Heart left ventricle (tissue), 16 donors: Measurements from ENCODE around the gene RHOT2. TPM values are rescaled to one million over a fixed set of nuclear protein-coding genes. Genes with fewer than 3 reads are reported as not detected.

ENCODE experiments used
- ATAC-seq, 4 donors: fragments of 200-7000 bp; cut with Tn5 transposase; one replicate each; pipeline ENCODE4 v1.9.1; 2020 to 2022; ENCODE audit warnings: moderate library complexity in 4 of 4, mild to moderate bottlenecking in 3 of 4, moderate number of reproducible peaks in 1 of 4
- DNase-seq, 5 donors: peaks; one replicate each; pipeline ENCODE4 v3.0.0-alpha.2; 2020
- H3K27ac ChIP-seq, 12 donors: fragments of 200-600 bp; sonication (generic) in 4 of 12; one replicate each; pipeline versions ENCODE4 v1.5.0 to v1.8.0; 2016 to 2022; ENCODE audit warnings: mild to moderate bottlenecking in 2 of 12
- H3K27me3 ChIP-seq, 9 donors: fragments of 200-600 bp; sonication (generic) in 2 of 9; one replicate each; pipeline versions ENCODE4 v1.5.1 to v1.8.0; 2016 to 2022; ENCODE audit warnings: mild to moderate bottlenecking in 3 of 9
- H3K36me3 ChIP-seq, 9 donors: fragments of 200-600 bp; sonication (generic) in 2 of 9; one replicate each; pipeline versions ENCODE4 v1.5.0 to v1.8.0; 2018 to 2022; ENCODE audit warnings: mild to moderate bottlenecking in 2 of 9
- H3K4me1 ChIP-seq, 12 donors: fragments of 200-600 bp; sonication (generic) in 4 of 12; one replicate each; pipeline versions ENCODE4 v1.5.0 to v1.8.0; 2016 to 2022; ENCODE audit warnings: mild to moderate bottlenecking in 3 of 12
- H3K4me3 ChIP-seq, 12 donors: fragments of 200-600 bp; sonication (generic) in 4 of 12; one replicate each; pipeline versions ENCODE4 v1.5.0 to v1.8.0; 2017 to 2022; ENCODE audit warnings: mild to moderate bottlenecking in 9 of 12, moderate library complexity in 4 of 12
- H3K9me3 ChIP-seq, 12 donors: fragments of 200-600 bp; sonication (generic) in 4 of 12; one replicate each; pipeline versions ENCODE4 v1.5.0 to v1.8.0; 2016 to 2022; ENCODE audit warnings: mild to moderate bottlenecking in 1 of 12
- CTCF ChIP-seq, 12 donors: fragments of 200-600 bp; sonication (generic) in 4 of 12; IDR thresholded peaks; one replicate each; pipeline versions ENCODE4 v1.5.0 to v1.8.0; 2018 to 2022; ENCODE audit warnings: antibody characterized with exemption in 12 of 12, mild to moderate bottlenecking in 5 of 12
- POLR2A ChIP-seq, 2 donors: fragments of 450-650 bp; IDR thresholded peaks; one replicate each; pipeline ENCODE4 v1.6.1; 2017; ENCODE audit warnings: antibody characterized with exemption in 2 of 2, mild to moderate bottlenecking in 2 of 2, moderate library complexity in 2 of 2
- WGBS, 4 donors: extraction: QIAGEN DNeasy Blood & Tissue Kit in 2 of 4; methylation state at CpG; one replicate each; pipeline versions ENCODE4 v1.1.5 to v1.1.7; 2013 to 2018; 5-methylcytosine and 5-hydroxymethylcytosine counted together
- intact Hi-C, 10 donors: fragments of 100-400 bp; cut with DNase I; formaldehyde crosslinking; loops; one replicate each; pipeline versions ENCODE4 v1.11.1 to v1.14.2; 2022
- polyA plus RNA-seq, 2 donors: library from polyadenylated mRNA; stranded (reverse); fragments of 200-250 nt; gene quantifications; one replicate each; pipeline ENCODE4 v1.2.3, GENCODE V29; 2013
- total RNA-seq, 9 donors: library from RNA; depleted of rRNA in 2 of 9; stranded (reverse); fragments of >200 nt in 2 of 9; fragmentation: NEBNext Ultra II Directional in 3 of 9; extraction: Animal tissue kit (Norgen Biotek cat#: 25700) in 3 of 9; gene quantifications; one replicate each; pipeline versions ENCODE4 v1.1.0 to v1.2.4, GENCODE V29; 2016 to 2023
- donor health status: ischemic (EF 13 %, LVEDD 7.1; RV severe dilation, severe dysfunction).
- donor health status: healthy with polysubstance abuse.
- donor health status: DM: no; HTN: yes; CAD: no.
- donor health status: DM: no; HTN: no; CAD: no.
- donor health status: ischemic (EF 25% LVEDD 6.9; RV normal size, moderate dysfunction).
- donor health status: ischemic (EF 25% LVEDD 5.7; RV mildly dilated, moderate dysfunction).
- donor health status: healthy.
- donor health status: DM: yes; HTN: yes; CAD: no.
- donor health status: ischemic (EF 35%, LVEDD 5.7; RV mildly dilated, moderate dysfunction).
- donor health status: nonischemic (EF 11% LVEDD 7.7; RV severe dilation, severe dysfunction).
- donor health status: DM: yes; HTN: yes; CAD: no.
- donor health status: PGD.
- donor health status: ischemic (EF 29% LVEDD 5.4; RV normal size, mild dysfunction).
- donor health status: nonischemic (EF 23%, LVEDD 6.1; RV moderate dilation, normal function).

The RHOT2 gene
- total and polyA plus RNA-seq, 11 donors: 33.7 to 143 (median 83.5) TPM

GRCh38 chr16:680625-680945, 12.7 kb downstream of the RHOT2 start:
- H3K4me1 ChIP-seq: peaks cover 14 to 62% (median 48%) of the 10 kb centered on the region in 12 donors
- no peaks in the 10 kb centered on the region for H3K9me3 ChIP-seq
- ATAC-seq: no peak
- peak overlapping the region; percentile 92 to 99 (median 96) for H3K27ac ChIP-seq
- intact Hi-C loops: no loop called here
- DNase-seq: no peak
- TF ChIP-seq CTCF (IDR thresholded peaks at IDR 0.05) (no peak), POLR2A (IDR thresholded peaks at IDR 0.05) (no peak)
- WGBS, 4 donors: 0 to 1% (median 0%) methylated on average over 11 to 38 of the region's 38 CpGs
- peaks cover 0 to 26% (median 19%) of the 10 kb centered on the region in 9 donors for H3K36me3 ChIP-seq
- H3K4me3 ChIP-seq: peak overlapping the region; percentile 61 to 100 (median 78)
- H3K27me3 ChIP-seq: no peaks in the 10 kb centered on the region

- peaks cover 14 to 64% (median 52%) of the 10 kb centered on the region in 12 donors for H3K4me1 ChIP-seq
- no peaks in the 10 kb centered on the region for H3K9me3 ChIP-seq
- no peaks in the 10 kb centered on the region for H3K27me3 ChIP-seq
- no peak for TF ChIP-seq CTCF (IDR thresholded peaks at IDR 0.05)
- TF ChIP-seq POLR2A (IDR thresholded peaks at IDR 0.05): no peak
- peaks cover 0 to 31% (median 19%) of the 10 kb centered on the region in 9 donors for H3K36me3 ChIP-seq
- ATAC-seq (no peak), DNase-seq (peak in 1 of 5 donors; percentile 68)
- intact Hi-C loops: no loop called here
- H3K4me3 ChIP-seq: peak overlapping the region; percentile 61 to 100 (median 78)
- WGBS, 4 donors: 45 to 58% (median 50%) methylated on average over 32 to 44 of the region's 44 CpGs
- H3K27ac ChIP-seq: peak overlapping the region in 11 of 12 donors; percentile 93 to 99 (median 96)
Observed at GRCh38 chr16:680967-681745, 13.2 kb downstream of the RHOT2 start.

- ATAC-seq: no peak
- Histone ChIP-seq H3K36me3 (peaks cover 0 to 38% (median 24%) of the 10 kb centered on the region in 9 donors), H3K4me3 (peak overlapping the region in 5 of 12 donors; percentile 12 to 96 (median 71)), H3K9me3 (no peaks in the 10 kb centered on the region), H3K4me1 (peaks cover 14 to 65% (median 51%) of the 10 kb centered on the region in 12 donors), H3K27me3 (no peaks in the 10 kb centered on the region), H3K27ac (no peak overlapping the region)
- DNase-seq: peak in 1 of 5 donors; percentile 41
- intact Hi-C loops: no loop called here
- WGBS, 4 donors: 69 to 75% (median 72%) methylated on average over 25 to 28 of the region's 28 CpGs
- TF ChIP-seq POLR2A (IDR thresholded peaks at IDR 0.05) (no peak), CTCF (IDR thresholded peaks at IDR 0.05) (no peak)
Observed at GRCh38 chr16:681746-682427, 14.0 kb downstream of the RHOT2 start.
